ENCODE data around the gene PRKCSH. TPM values are rescaled to one million over a fixed set of nuclear protein-coding genes. Genes with fewer than 3 reads are reported as not detected.
A peak's percentile ranks its signal among the peaks of the same experiment; 100 is the strongest.

Gene PRKCSH, protein sequence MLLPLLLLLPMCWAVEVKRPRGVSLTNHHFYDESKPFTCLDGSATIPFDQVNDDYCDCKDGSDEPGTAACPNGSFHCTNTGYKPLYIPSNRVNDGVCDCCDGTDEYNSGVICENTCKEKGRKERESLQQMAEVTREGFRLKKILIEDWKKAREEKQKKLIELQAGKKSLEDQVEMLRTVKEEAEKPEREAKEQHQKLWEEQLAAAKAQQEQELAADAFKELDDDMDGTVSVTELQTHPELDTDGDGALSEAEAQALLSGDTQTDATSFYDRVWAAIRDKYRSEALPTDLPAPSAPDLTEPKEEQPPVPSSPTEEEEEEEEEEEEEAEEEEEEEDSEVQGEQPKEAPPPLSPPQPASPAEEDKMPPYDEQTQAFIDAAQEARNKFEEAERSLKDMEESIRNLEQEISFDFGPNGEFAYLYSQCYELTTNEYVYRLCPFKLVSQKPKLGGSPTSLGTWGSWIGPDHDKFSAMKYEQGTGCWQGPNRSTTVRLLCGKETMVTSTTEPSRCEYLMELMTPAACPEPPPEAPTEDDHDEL
- total RNA-seq (2021), result 431 and 437 TPM in 2 replicates
- long read RNA-seq, transcript PRKCSH-209 (17 exons, 1,898 nt), result major isoform, 8 of 395 reads
- long read RNA-seq, transcript PRKCSH-217 (18 exons, 2,100 nt), result minor isoform, 5 of 395 reads
- long read RNA-seq, partial matches to known transcripts, result 92 of 395 reads
- long read RNA-seq, other reads (novel, unspliced or antisense), result 287 of 395 reads

DNA sequence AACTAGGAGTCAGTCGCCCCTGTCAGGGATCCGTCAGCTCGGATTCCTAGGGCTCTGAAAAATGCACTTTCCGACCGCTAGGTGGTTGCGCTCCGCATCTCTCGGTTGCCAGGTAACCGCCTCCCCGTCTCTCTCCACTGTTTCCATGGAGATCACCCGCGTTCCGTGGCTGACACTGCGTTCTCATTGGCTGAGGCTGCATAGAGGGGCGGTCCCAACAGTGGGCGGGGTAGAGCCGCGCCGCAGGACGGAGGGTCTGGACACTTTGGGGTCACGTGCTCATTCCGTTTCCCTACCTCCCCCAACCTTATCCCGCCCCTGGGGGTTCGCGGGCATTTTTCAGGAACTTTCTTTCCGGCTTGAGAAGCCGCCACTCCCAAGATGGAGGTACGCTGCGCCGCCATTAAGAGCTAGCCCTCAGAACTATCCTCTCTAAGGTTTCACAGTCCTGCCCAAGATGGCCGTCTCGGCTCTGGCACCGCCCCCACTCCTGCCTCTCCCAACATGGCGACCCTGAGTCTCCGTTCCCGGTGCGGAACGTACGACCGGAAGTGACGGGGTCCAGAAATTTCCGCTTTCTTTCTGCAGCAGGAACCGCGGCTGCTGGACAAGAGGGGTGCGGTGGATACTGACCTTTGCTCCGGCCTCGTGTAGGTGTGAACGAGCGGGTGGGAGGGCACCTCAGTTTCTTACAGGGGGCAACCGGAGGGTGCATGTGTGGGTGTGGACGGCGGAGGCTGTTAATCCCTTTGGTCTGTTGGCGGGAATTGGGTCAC lies at the start of gene PRKCSH, which contains the start of gene ODAD3:
Gene PRKCSH (plus strand): TSS at position 579 of the 776 bp plus-strand sequence. CDS start 483 bp downstream, outside the sequence.
Gene ODAD3 (minus strand): TSS at position 65 of the 776 bp plus-strand sequence. CDS start 105 bp downstream, outside the sequence.
- H2BK15ac ChIP-seq (ENCODE audit: low read depth, low read length), result no peak within 1 kb of the TSS; the same call in 1 of the 2 replicates
- H3K79me1 ChIP-seq (ENCODE audit: insufficient read depth, low read depth, low read length, poor library complexity, severe bottlenecking), result peaks cover 7% of the 10 kb centered on the region
- no peak within 1 kb of the TSS for H4K91ac ChIP-seq (ENCODE audit: insufficient read length, low read depth, low read length)
- H3K4me3 Mint-ChIP-seq, result peak within 1 kb of the TSS; percentile 98 to 100
- no peak within 1 kb of the TSS for H2AK5ac ChIP-seq (ENCODE audit: insufficient read length, low read length)
- no peaks in the 10 kb centered on the region for H4K20me1 ChIP-seq (ENCODE audit: control insufficient read depth, insufficient read depth, insufficient read length)
- no peak within 1 kb of the TSS; the same call in 1 of the 2 replicates for H3K4ac ChIP-seq (ENCODE audit: low read depth, low read length)
- no peak within 1 kb of the TSS for H2BK20ac ChIP-seq (ENCODE audit: low read depth, low read length, poor library complexity, severe bottlenecking)
- no peaks in the 10 kb centered on the region for H3K9me3 Mint-ChIP-seq
- H2AFZ ChIP-seq (ENCODE audit: low read length), result no peak within 1 kb of the TSS
- peak within 1 kb of the TSS; percentile 80 for H4K5ac ChIP-seq (ENCODE audit: insufficient read length, low read depth, low read length)
- peaks cover 10 to 17% of the 10 kb centered on the region in 2 experiments for H3K4me1 Mint-ChIP-seq
- peak; percentile 99 for DNase-seq
- peak within 1 kb of the TSS; percentile 43 for H2BK5ac ChIP-seq (ENCODE audit: insufficient read length, low read length)
- H3K14ac ChIP-seq (ENCODE audit: insufficient read depth, low read length), result peak within 1 kb of the TSS; percentile 94
- no peak within 1 kb of the TSS for H2BK12ac ChIP-seq (ENCODE audit: insufficient read length, low read depth, low read length)
- no CpG with 5 or more reads among the region's 53 CpGs for WGBS (ENCODE audit: extremely low coverage, insufficient read length, low lambda C conversion rate)
- H3K4me2 ChIP-seq (ENCODE audit: insufficient read depth, insufficient read length, low read length), result peak within 1 kb of the TSS; percentile 94
- H3K56ac ChIP-seq (ENCODE audit: insufficient read length, low read depth, low read length), result no peak within 1 kb of the TSS
- H3K36me3 Mint-ChIP-seq (ENCODE audit: insufficient read depth in 1 of 3, low read depth in 3 of 3), result peaks cover 24 to 40% (median 40%) of the 10 kb centered on the region in 3 experiments
- TF ChIP-seq, protein P1, sequence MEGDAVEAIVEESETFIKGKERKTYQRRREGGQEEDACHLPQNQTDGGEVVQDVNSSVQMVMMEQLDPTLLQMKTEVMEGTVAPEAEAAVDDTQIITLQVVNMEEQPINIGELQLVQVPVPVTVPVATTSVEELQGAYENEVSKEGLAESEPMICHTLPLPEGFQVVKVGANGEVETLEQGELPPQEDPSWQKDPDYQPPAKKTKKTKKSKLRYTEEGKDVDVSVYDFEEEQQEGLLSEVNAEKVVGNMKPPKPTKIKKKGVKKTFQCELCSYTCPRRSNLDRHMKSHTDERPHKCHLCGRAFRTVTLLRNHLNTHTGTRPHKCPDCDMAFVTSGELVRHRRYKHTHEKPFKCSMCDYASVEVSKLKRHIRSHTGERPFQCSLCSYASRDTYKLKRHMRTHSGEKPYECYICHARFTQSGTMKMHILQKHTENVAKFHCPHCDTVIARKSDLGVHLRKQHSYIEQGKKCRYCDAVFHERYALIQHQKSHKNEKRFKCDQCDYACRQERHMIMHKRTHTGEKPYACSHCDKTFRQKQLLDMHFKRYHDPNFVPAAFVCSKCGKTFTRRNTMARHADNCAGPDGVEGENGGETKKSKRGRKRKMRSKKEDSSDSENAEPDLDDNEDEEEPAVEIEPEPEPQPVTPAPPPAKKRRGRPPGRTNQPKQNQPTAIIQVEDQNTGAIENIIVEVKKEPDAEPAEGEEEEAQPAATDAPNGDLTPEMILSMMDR (conservative IDR thresholded peaks at IDR 0.05), result peak; percentile 93
- peaks cover 4% of the 10 kb centered on the region; the same call in 1 of the 2 replicates for H3K79me2 ChIP-seq (ENCODE audit: insufficient read depth, low read length)
- no peaks in the 10 kb centered on the region for H3K9me3 ChIP-seq (ENCODE audit: control insufficient read depth, low read depth, low read length)
- no peak within 1 kb of the TSS for H3K23ac ChIP-seq (ENCODE audit: insufficient read length, low read depth, low read length)
- peak within 1 kb of the TSS; percentile 96 for H3K9ac ChIP-seq (ENCODE audit: extremely low read depth, insufficient read length, low read length)
- peak within 1 kb of the TSS; percentile 68 for H3T11ph ChIP-seq (ENCODE audit: low read length)
- no peaks in the 10 kb centered on the region for H3K27me3 ChIP-seq (ENCODE audit: insufficient read depth, low read length)
- H3K27ac Mint-ChIP-seq, result peak within 1 kb of the TSS; percentile 98 to 100 (median 100)
- peaks cover 9% of the 10 kb centered on the region for H3K23me2 ChIP-seq (ENCODE audit: insufficient read length, low read depth, low read length, poor library complexity, severe bottlenecking)
- H3K18ac ChIP-seq (ENCODE audit: insufficient read length, low read depth, low read length), result peak within 1 kb of the TSS; percentile 80
- H4K8ac ChIP-seq (replicated peaks; ENCODE audit: insufficient read length, low read depth, low read length), result no peak within 1 kb of the TSS
- H3K27ac ChIP-seq (ENCODE audit: insufficient read length, low read depth, low read length), result no peak within 1 kb of the TSS
- peaks cover 3% of the 10 kb centered on the region; the same call in 1 of the 2 replicates for H3K4me1 ChIP-seq (ENCODE audit: insufficient read depth, low read length)
- peaks cover 2% of the 10 kb centered on the region; the same call in 1 of the 2 replicates for H3K27me3 Mint-ChIP-seq (ENCODE audit: low read depth)
- no peak within 1 kb of the TSS for H2BK120ac ChIP-seq (ENCODE audit: low read depth, low read length, poor library complexity, severe bottlenecking)

Measured in H9 (cell line).